GM18507 (cell line): ENCODE results near the gene TANK.

Experiments used
- DNase-seq: peaks from one replicate; pipeline ENCODE4 v3.0.0; 2011; ENCODE audit warnings: low read depth; ENCODE audit not compliant: insufficient read length; ENCODE audit errors: extremely low spot score
- FAIRE-seq: peaks from 2 replicates; lab custom pipeline; 2011; peaks lifted over from hg19 to GRCh38; lab: Jason Lieb, UNC

The TANK gene

GRCh38 chr2:161160226-161161073 is at the start of gene TANK:
TSS of gene TANK (plus strand) at chr2:161160428. CDS start at chr2:161179663, 19,235 bp downstream.
- DNase-seq (peak; percentile 73), FAIRE-seq (peak; percentile 98)

GRCh38 chr2:161111531-161111930 is 48.7 kb upstream of the TANK start:
- FAIRE-seq (no peak), DNase-seq (no peak)

- no peak for FAIRE-seq
- DNase-seq = no peak
Observed at GRCh38 chr2:161112908-161113307, 47.3 kb upstream of the TANK start.

GRCh38 chr2:161113693-161114575 is 46.3 kb upstream of the TANK start:
- no peak for DNase-seq
- peak; percentile 58 for FAIRE-seq

- FAIRE-seq (no peak), DNase-seq (no peak)
Observed at GRCh38 chr2:161115205-161115604, 45.0 kb upstream of the TANK start.

GRCh38 chr2:161115605-161116380 is 44.4 kb upstream of the TANK start:
- no peak for FAIRE-seq
- no peak for DNase-seq

GRCh38 chr2:161116509-161116908 is 43.7 kb upstream of the TANK start:
- FAIRE-seq (peak; percentile 38), DNase-seq (no peak)

GRCh38 chr2:161117506-161117905 is 42.7 kb upstream of the TANK start:
- DNase-seq (no peak), FAIRE-seq (no peak)

- DNase-seq = no peak
- no peak for FAIRE-seq
Observed at GRCh38 chr2:161118722-161119121, 41.5 kb upstream of the TANK start.

- DNase-seq (no peak), FAIRE-seq (peak; percentile 21)
Observed at GRCh38 chr2:161119483-161119882, 40.7 kb upstream of the TANK start.

- DNase-seq (no peak), FAIRE-seq (no peak)
Observed at GRCh38 chr2:161120775-161121174, 39.5 kb upstream of the TANK start.

- no peak for FAIRE-seq
- DNase-seq = no peak
Observed at GRCh38 chr2:161121622-161122021, 38.6 kb upstream of the TANK start.

GRCh38 chr2:161122772-161123530 is 37.3 kb upstream of the TANK start:
- no peak for FAIRE-seq
- no peak for DNase-seq

GRCh38 chr2:161123531-161124030 is 36.6 kb upstream of the TANK start:
- DNase-seq (no peak), FAIRE-seq (no peak)

GRCh38 chr2:161124201-161124600 is 36.0 kb upstream of the TANK start:
- FAIRE-seq (no peak), DNase-seq (no peak)

GRCh38 chr2:161128885-161129284 is 31.3 kb upstream of the TANK start:
- no peak for FAIRE-seq

GRCh38 chr2:161130354-161130753 is 29.9 kb upstream of the TANK start:
- FAIRE-seq (no peak), DNase-seq (no peak)

More at GRCh38 chr2:161128885-161129284, 31.3 kb upstream of the TANK start:
- DNase-seq = no peak

GRCh38 chr2:161131074-161131680 is 29.1 kb upstream of the TANK start:
- FAIRE-seq (no peak), DNase-seq (no peak)
